Kidney (tissue), 14 donors: ENCODE results near the gene RELL1. TPM values are rescaled to one million over a fixed set of nuclear protein-coding genes. Genes with fewer than 3 reads are reported as not detected.

Source experiments
- DNase-seq, 5 donors: peaks; one replicate each; pipeline ENCODE4 v3.0.0-alpha.2; 2013 to 2020
- FAIRE-seq: peaks from 2 replicates; lab custom pipeline; 2012; peaks lifted over from hg19 to GRCh38; lab: Jason Lieb, UNC
- H3K27ac ChIP-seq, 2 donors: one replicate each; pipeline ENCODE4 v1.7.0; 2013; ENCODE audit warnings: low read depth in 2 of 2, low read length in 2 of 2, inconsistent platforms in 1 of 2
- H3K27me3 ChIP-seq: one replicate; pipeline ENCODE4 v1.7.1; 2013; ENCODE audit warnings: low read length, inconsistent platforms; ENCODE audit not compliant: control insufficient read depth, insufficient read depth
- H3K36me3 ChIP-seq, 3 donors: one replicate each; pipeline versions ENCODE4 v1.7.0 to v1.7.1; 2013; ENCODE audit warnings: low read length in 3 of 3, control low read depth in 1 of 3, inconsistent platforms in 1 of 3; ENCODE audit not compliant: insufficient read depth in 3 of 3, control insufficient read depth in 2 of 3
- H3K4me1 ChIP-seq, 3 donors: one replicate each; pipeline versions ENCODE4 v1.7.0 to v1.7.1; 2013; ENCODE audit warnings: low read length in 3 of 3, inconsistent platforms in 1 of 3, low read depth in 1 of 3; ENCODE audit not compliant: control insufficient read depth in 2 of 3, insufficient read depth in 2 of 3
- H3K4me3 ChIP-seq, 3 donors: one replicate each; pipeline versions ENCODE4 v1.7.0 to v1.8.1; 2013; ENCODE audit warnings: low read length in 3 of 3, control low read depth in 1 of 3, inconsistent platforms in 1 of 3
- H3K9ac ChIP-seq, 3 donors: one replicate each; pipeline versions ENCODE4 v1.7.0 to v1.7.1; 2013; ENCODE audit warnings: low read length in 3 of 3, control low read depth in 1 of 3, inconsistent platforms in 1 of 3
- H3K9me3 ChIP-seq, 3 donors: one replicate each; pipeline versions ENCODE4 v1.7.0 to v1.7.1; 2013; ENCODE audit warnings: low read length in 3 of 3, control low read depth in 1 of 3, inconsistent platforms in 1 of 3; ENCODE audit not compliant: control insufficient read depth in 2 of 3, insufficient read depth in 1 of 3
- CTCF ChIP-seq: IDR thresholded peaks from 3 replicates; pipeline ENCODE4 v1.5.1; 2012; ENCODE audit warnings: mild to moderate bottlenecking, moderate library complexity, borderline replicate concordance; ENCODE audit not compliant: insufficient read depth; ENCODE audit errors: extremely low read depth
- intact Hi-C: fragments of 100-400 bp; cut with DNase I; formaldehyde crosslinking; loops from one replicate; pipeline ENCODE4 v1.11.1; 2022
- polyA plus RNA-seq: library from polyadenylated mRNA; stranded (reverse); fragments of 350-450 nt; fragmentation: Illumina TruSeq; extraction: RNeasy Lipid Tissue Mini Kit (QIAGEN cat#74804); gene quantifications from one replicate; pipeline ENCODE4 v1.2.3, GENCODE V29; 2014; ENCODE audit warnings: low read depth, low replicate concordance; ENCODE audit not compliant: insufficient read depth
- total RNA-seq: library from RNA; stranded (reverse); fragmentation: NEBNext Ultra II Directional; extraction: Animal tissue kit (Norgen Biotek cat#: 25700); gene quantifications from one replicate; pipeline ENCODE4 v1.2.1, GENCODE V29; 2021
- donor health status: control.
- donor health status: control.
- donor health status: control.
- donor health status: control.
- donor health status: control.
- donor health status: DM: yes; HTN: yes; CAD: no.
- donor health status: Normal renal cell carcinoma (clear cell type).

Gene RELL1
- total and polyA plus RNA-seq, 2 donors from 2014 or later, result 1.4 to 38.4 TPM

DNA sequence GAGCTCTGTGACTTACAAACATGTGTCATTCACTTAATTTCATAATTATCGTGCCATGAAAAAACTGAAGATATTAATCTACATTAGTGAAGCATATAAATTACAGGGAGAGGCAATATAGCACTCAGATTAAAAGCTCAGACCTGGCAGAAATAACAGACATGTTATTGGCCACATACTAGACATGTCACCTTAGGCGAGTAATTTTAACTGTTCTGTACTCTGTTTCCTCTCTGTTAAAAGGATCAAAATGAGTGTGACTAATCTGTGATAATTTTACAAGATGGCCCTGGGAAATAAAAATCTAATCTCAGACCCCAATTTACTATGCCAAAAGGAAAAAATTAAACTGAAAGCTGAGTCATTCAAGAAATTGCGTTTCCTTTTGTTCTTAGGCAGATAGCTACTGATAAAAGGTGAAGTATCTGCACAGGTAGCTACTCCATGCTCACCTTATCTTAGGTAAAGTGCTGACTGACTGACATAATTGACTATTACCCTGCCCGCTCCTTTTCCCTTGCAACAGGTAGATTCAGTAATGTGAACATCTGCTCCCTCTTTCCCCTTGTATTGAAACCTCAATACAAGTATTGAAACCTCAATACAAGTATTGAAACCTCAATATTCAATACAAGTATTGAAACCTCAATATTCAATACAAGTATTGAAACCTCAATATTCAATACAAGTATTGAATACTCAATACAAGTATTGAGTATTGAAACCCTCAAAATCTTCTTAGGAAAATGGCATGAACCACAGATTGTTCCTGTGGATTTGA, 33.2 kb downstream of the RELL1 start:
- H3K4me1 ChIP-seq, result peaks cover 0 to 7% (median 5%) of the 10 kb centered on the region in 3 donors
- intact Hi-C loops, result no loop called here
- H3K27ac ChIP-seq, result no peak overlapping the region
- TF ChIP-seq CTCF, result no peak
- no peak overlapping the region for H3K4me3 ChIP-seq
- FAIRE-seq (no peak), DNase-seq (no peak)
- H3K9ac ChIP-seq, result no peak overlapping the region
- H3K27me3 ChIP-seq, result no peaks in the 10 kb centered on the region
- peaks cover 0 to 2% (median 0%) of the 10 kb centered on the region in 3 donors for H3K36me3 ChIP-seq
- no peaks in the 10 kb centered on the region for H3K9me3 ChIP-seq

DNA sequence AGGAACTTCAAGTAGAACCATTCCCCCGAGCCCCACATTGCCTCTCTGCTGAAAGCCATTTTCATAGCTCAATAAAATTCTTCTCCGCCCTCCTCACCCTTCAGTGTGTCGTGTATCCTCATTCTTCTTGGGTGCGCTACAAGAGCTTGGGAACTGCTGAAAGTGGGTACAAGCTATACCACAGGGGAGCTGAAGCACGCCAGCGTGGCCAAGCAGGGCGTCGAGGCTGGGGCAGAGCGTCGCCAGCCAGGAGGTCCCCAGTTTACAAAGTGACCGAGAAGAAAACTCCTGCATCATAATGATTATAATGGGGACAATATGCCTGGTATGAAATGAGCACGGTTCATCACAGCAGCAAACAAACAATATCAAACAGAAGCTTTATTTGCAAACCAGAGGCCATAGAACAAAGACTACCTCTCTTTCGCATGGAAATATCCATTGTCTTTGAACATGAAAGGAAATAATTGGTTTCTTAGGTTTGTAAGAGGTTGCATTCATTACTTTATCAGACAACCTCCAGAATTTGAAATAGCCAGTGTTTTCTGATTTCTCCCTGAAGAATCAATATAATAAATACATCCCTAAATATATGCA, 34.3 kb downstream of the RELL1 start:
- intact Hi-C loops, result no loop called here
- H3K27ac ChIP-seq, result no peak overlapping the region

GRCh38 chr4:37650481-37650880, 35.7 kb downstream of the RELL1 start:
- Histone ChIP-seq H3K27ac (no peak overlapping the region), H3K9ac (no peak overlapping the region), H3K9me3 (no peaks in the 10 kb centered on the region), H3K4me3 (no peak overlapping the region), H3K27me3 (no peaks in the 10 kb centered on the region), H3K36me3 (peaks cover 0 to under 1% (median 0%) of the 10 kb centered on the region in 3 donors), H3K4me1 (peaks cover 0 to 10% (median 6%) of the 10 kb centered on the region in 3 donors)
- DNase-seq, result no peak
- no peak for FAIRE-seq
- no peak for TF ChIP-seq CTCF
- intact Hi-C loops, result no loop called here

More for the DNA sequence above, 34.3 kb downstream of the RELL1 start:
- no peak for FAIRE-seq
- H3K4me1 ChIP-seq, result peaks cover 0 to 10% (median 6%) of the 10 kb centered on the region in 3 donors
- H3K4me3 ChIP-seq, result no peak overlapping the region
- H3K9me3 ChIP-seq, result no peaks in the 10 kb centered on the region
- H3K9ac ChIP-seq, result no peak overlapping the region
- peaks cover 0 to 2% (median 0%) of the 10 kb centered on the region in 3 donors for H3K36me3 ChIP-seq
- DNase-seq, result no peak
- TF ChIP-seq CTCF, result no peak
- H3K27me3 ChIP-seq, result no peaks in the 10 kb centered on the region
